Measurements from ENCODE around the gene HMCN2. TPM values are rescaled to one million over a fixed set of nuclear protein-coding genes. Genes with fewer than 3 reads are reported as not detected.

HMCN2 gene
- total RNA-seq, 1 donor from 2014 or later: 5.7 TPM

- intact Hi-C loops (cut with DNase I): no loop called here
- peak; percentile 48 for DNase-seq (ENCODE audit: missing footprints)
- no peak for ATAC-seq
Observed at GRCh38 chr9:130443840-130444492, 178.4 kb downstream of the HMCN2 start.

GRCh38 chr9:130444565-130445221, 179.1 kb downstream of the HMCN2 start, which contains the start of gene ASS1:
Gene ASS1 (plus strand): TSS chr9:130444961. CDS start chr9:130452229, 7,268 bp downstream.
- ATAC-seq: peak; percentile 73
- intact Hi-C loops (cut with DNase I): no loop called here
- peak; percentile 77 for DNase-seq (ENCODE audit: missing footprints)

- intact Hi-C loops (cut with DNase I): no loop called here
- DNase-seq (ENCODE audit: missing footprints): peak; percentile 83
- ATAC-seq: peak; percentile 49
Observed at GRCh38 chr9:130445268-130445983, 179.9 kb downstream of the HMCN2 start.

- ATAC-seq (peak; percentile 78), DNase-seq (ENCODE audit: missing footprints) (peak; percentile 94)
- intact Hi-C loops (cut with DNase I): no loop called here
Observed at GRCh38 chr9:130446101-130446861, 180.7 kb downstream of the HMCN2 start.

DNA sequence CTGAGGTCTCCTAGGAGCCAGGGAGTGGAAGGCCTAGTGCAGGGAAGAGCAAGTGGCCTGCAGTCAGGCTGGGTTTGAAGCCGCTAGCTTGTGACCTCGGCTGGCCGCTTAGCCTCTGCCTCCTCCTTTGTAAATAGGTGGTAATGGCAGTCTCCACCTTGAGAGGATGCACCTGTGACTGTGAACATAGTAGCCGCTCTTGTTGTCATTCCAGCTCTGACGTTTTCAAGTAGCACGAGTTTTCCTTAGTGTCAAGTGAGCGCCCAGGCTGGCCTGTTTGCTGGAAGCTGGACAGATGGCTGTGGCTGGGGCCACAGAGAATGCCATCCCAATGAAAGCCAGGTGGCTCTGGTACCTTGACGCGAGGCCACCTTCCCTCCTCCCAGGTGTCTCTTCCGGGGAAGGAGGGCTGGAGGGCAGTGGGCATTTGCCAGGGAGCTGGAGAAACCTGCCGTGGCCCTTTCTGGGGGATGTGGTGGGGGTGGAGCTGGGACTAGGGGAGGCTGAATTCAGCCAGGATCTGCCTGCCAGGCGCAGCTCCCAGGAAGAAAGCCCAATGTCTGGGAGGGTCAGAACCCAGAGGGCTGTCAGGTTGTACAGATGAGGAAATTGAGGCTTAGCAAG, 181.7 kb downstream of the HMCN2 start:
- intact Hi-C loops (cut with DNase I): no loop called here

GRCh38 chr9:130448035-130448624, 182.6 kb downstream of the HMCN2 start:
- ATAC-seq (no peak), DNase-seq (ENCODE audit: missing footprints) (peak; percentile 32)
- intact Hi-C loops (cut with DNase I): no loop called here

More for the DNA sequence above, 181.7 kb downstream of the HMCN2 start:
- ATAC-seq (no peak), DNase-seq (ENCODE audit: missing footprints) (peak; percentile 67)

- DNase-seq (ENCODE audit: missing footprints): peak; percentile 25
- intact Hi-C loops (cut with DNase I): no loop called here
- ATAC-seq: no peak
Observed at GRCh38 chr9:130448771-130449603, 183.4 kb downstream of the HMCN2 start.

DNA sequence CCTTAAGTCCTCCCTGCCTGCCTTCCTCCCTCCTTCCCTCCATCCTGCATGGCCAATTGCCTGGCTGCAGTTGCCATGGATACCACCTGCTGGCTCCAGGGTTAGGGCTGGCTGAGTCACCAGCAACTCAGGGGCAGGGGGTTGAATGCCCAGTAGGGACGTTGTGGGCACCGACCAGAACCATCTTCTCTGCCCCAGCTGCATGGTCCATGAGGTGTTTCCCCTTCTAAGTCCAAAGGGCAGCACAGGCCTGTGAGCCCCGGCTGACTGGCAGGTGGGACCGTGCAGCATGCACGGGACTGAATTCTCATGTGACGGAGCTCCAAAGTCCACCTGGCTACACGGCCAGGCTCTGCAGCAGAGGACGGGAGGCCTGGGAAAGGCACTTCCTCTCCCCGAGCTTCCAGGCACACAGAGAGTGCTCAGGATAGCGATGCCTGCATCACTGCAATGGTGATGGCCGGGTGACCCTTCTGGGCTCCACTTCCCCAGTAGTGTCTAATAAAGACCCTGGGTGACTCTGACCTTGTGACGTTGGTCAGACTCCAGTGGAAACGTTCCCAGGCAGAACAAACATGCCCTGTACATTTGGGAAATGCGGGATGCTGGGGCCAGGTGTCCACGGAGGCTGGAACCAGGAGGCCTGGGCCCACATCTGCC, 184.9 kb downstream of the HMCN2 start:
- ATAC-seq: no peak
- peak; percentile 44 for DNase-seq (ENCODE audit: missing footprints)
- intact Hi-C loops (cut with DNase I): loop anchor here (5.0 kb wide), 2 partner anchors 127 to 182 kb away; partner anchors contain the start of gene FUBP3

DNA sequence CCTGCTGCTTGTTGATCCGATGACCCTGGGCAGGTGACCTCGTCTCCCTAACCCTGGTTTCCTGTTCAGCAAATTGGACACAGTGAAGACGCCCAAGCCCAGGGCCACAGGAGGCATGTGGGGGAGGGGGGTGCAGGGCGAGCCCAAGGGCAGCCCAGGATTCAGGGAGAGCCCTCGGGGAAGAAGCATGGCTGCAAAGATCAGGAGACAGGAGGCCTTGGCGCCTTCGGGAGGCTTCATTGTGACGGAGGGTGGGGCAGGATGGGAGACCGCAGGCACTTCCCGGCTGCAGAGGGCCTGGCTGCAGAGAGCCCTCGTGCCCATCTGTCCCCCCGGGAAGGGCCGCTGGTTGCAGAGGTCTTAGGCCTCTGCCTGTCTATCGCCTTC, 185.4 kb downstream of the HMCN2 start:
- intact Hi-C loops (cut with DNase I): loop anchor here (5.0 kb wide), 2 partner anchors 126 to 181 kb away; partner anchors contain the start of gene FUBP3
- DNase-seq (ENCODE audit: missing footprints): peak; percentile 59
- no peak for ATAC-seq

DNA sequence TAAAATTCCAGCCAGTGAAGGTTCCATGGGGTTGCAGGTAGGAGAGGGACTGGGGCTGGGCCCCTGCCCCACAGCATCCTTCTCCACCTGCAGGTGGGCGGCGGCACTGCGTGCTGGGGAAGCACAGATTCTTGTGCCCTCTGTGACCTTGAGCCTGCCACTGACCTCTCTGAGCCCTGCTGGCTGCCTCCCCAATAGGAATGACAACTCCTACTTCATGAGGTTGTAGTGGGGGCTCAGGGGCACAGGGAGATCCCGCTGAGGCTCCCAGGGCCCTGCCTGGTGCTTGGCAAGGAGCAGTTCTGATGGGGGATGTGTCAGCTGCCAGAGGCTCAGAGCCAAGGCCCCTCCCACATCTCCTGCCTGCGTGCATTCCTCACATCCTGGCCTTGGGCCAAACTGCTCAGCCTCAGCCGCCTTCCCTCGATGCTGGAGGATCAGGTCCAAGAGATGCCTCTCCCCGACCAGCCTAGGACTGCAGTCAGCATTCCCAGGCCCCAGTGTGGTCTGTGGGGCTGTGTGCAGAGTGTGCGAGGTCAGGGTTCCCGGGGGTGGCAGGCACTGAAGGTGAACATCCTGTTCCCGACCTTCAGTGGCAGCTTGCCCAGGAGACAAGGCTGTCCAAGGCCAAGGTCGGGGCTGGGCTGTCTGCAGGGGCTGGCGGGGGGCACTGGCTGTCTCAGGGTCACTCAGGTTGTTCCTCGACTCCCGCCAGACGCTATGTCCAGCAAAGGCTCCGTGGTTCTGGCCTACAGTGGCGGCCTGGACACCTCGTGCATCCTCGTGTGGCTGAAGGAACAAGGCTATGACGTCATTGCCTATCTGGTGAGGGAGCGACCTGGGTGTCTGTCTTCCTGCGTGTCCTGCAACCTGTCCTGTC, 186.2 kb downstream of the HMCN2 start:
- peak; percentile 75 for ATAC-seq
- intact Hi-C loops (cut with DNase I): loop anchor here (5.0 kb wide), 2 partner anchors 126 to 181 kb away; partner anchors contain the start of gene FUBP3

DNA sequence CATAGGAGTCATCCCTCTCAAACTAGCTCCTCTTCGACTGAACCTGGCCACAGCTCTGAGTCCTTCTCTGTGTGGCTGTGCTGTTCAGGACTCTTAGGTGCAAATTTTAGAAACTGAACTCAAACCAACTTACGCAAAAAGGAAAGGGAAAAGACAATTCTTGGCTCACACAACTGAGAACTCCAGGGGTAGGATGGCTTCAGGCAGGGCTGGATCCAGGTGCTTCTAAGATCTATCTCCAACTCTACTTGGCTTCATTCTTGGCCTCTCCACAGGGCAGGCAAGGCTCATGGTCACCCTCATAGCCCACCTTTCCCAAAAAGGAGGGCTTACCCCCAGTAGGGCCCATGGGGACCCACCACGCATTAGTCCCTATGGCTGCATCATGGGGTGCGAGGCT, 187.3 kb downstream of the HMCN2 start:
- DNase-seq (ENCODE audit: missing footprints) (no peak), ATAC-seq (no peak)
- intact Hi-C loops (cut with DNase I): loop anchor here (5.0 kb wide), 2 partner anchors 124 to 179 kb away; partner anchors contain the start of gene FUBP3

More for the DNA sequence above, 186.2 kb downstream of the HMCN2 start:
- DNase-seq (ENCODE audit: missing footprints): peak; percentile 87

DNA sequence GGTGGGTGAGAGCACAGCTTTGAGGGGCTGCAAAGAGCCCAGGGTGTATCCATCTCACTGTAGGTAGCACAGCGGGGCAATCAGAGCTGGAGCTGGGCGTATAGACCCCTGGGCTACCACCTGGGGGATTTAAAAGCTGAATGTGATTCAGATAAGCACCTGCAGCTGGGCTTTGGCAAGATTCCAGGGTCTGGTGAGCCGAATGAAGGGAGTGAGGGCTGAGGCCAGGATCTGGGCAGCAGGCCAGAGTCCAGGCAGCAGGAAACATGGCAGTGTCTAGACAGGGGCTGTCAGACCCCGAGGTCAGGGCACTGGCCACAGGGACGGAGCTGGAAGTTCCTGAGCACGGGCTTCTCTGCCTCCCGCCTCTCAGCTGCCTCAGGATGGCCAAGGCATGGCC, 187.9 kb downstream of the HMCN2 start:
- peak; percentile 15 for ATAC-seq
- intact Hi-C loops (cut with DNase I): loop anchor here (5.0 kb wide), 2 partner anchors 124 to 179 kb away; partner anchors contain the start of gene FUBP3
- DNase-seq (ENCODE audit: missing footprints): peak; percentile 81

GRCh38 chr9:130454096-130454811, 188.7 kb downstream of the HMCN2 start:
- peak; percentile 57 for DNase-seq (ENCODE audit: missing footprints)
- no peak for ATAC-seq
- intact Hi-C loops (cut with DNase I): loop anchor here (5.0 kb wide), 2 partner anchors 123 to 178 kb away; partner anchors contain the start of gene FUBP3

- ATAC-seq: no peak
- DNase-seq (ENCODE audit: missing footprints): no peak
- intact Hi-C loops (cut with DNase I): loop anchor here (5.0 kb wide), 2 partner anchors 122 to 177 kb away; partner anchors contain the start of gene FUBP3
Observed at GRCh38 chr9:130454812-130455325, 189.3 kb downstream of the HMCN2 start.
